ENCODE results near the gene ATP5F1A.

DNA sequence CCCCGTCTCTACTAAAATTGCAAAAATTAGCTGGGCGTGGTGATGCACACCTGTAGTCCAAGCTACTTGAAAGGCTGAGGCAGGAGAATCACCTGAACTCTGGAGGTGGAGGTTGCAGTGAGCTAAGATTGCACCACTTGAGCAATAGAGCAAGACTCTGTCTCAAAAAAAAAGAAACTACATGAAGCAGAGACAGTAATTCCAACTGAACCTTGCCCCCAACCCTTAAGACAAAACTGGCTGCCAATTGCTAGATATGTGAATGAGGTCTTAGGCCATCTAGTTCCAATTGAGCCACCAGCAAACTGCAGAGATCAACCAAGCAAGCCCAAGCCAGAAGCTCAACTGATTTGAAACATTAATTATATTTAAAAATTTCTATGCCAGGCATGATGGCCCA is 32.0 kb upstream of the ATP5F1A start:
- TF ChIP-seq CTCF (IDR thresholded peaks at IDR 0.05; ENCODE audit: extremely low read depth in 1 of 2, insufficient read depth in 1 of 2, low read depth in 1 of 2, low read length in 2 of 2) (no peak), EZH2 (IDR thresholded peaks at IDR 0.05; ENCODE audit: borderline replicate concordance, low read depth, low read length, severe bottlenecking) (no peak), POLR2A (IDR thresholded peaks at IDR 0.05; ENCODE audit: low read depth, low read length) (no peak), GATA2 (IDR thresholded peaks at IDR 0.05; ENCODE audit: insufficient read depth, insufficient read length, low read depth, low read length) (no peak), JUN (IDR thresholded peaks at IDR 0.05; ENCODE audit: borderline replicate concordance, insufficient read depth, insufficient read length, low read depth) (no peak), POLR2AphosphoS5 (IDR thresholded peaks at IDR 0.05; ENCODE audit: insufficient read depth, low read depth, low read length) (no peak), MAX (IDR thresholded peaks at IDR 0.05; ENCODE audit: insufficient read depth, insufficient read length) (no peak), FOS (IDR thresholded peaks at IDR 0.05; ENCODE audit: borderline replicate concordance, insufficient read depth, low read length) (no peak), MYC (IDR thresholded peaks at IDR 0.05; ENCODE audit: low read depth, low read length) (no peak)
